GM12891 (cell line): ENCODE results near the gene FAM187B.

Source experiments
- PAX5 ChIP-seq: IDR thresholded peaks from 2 replicates; pipeline ENCODE4 v1.6.1; 2011; ENCODE audit warnings: low read length, moderate library complexity, mild to moderate bottlenecking; ENCODE audit not compliant: insufficient read depth, severe bottlenecking
- POLR2A ChIP-seq: IDR thresholded peaks from 2 replicates; pipeline ENCODE4 v1.6.1; 2011; ENCODE audit warnings: low read depth, low read length, control low read depth
- POLR2AphosphoS5 ChIP-seq: IDR thresholded peaks from 2 replicates; pipeline ENCODE4 v1.6.1; 2011; ENCODE audit warnings: low read depth, low read length, control low read depth
- POU2F2 ChIP-seq: IDR thresholded peaks from 2 replicates; pipeline ENCODE4 v1.6.1; 2011; ENCODE audit warnings: low read depth, mild to moderate bottlenecking, control low read depth, low read length, moderate library complexity
- SPI1 ChIP-seq: IDR thresholded peaks from 2 replicates; pipeline ENCODE4 v1.6.1; 2011; ENCODE audit warnings: low read depth, low read length, control low read depth
- TAF1 ChIP-seq: IDR thresholded peaks from 2 replicates; pipeline ENCODE4 v1.6.1; 2011; ENCODE audit warnings: low read depth, low read length, control low read depth

GRCh38 chr19:35272122-35272719 lies 43.7 kb upstream of the FAM187B start:
- TF ChIP-seq POLR2A (no peak), TAF1 (no peak), POLR2AphosphoS5 (no peak), POU2F2 (no peak), PAX5 (no peak), SPI1 (peak; percentile 69)
